Pancreas (tissue), 10 donors: ENCODE results near the gene BORCS8. TPM values are rescaled to one million over a fixed set of nuclear protein-coding genes. Genes with fewer than 3 reads are reported as not detected.

Experiments
- ATAC-seq, 4 donors: fragments of 200-7000 bp; cut with Tn5 transposase; one replicate each; pipeline versions ENCODE4 v1.8.0 to v1.9.1; 2020; ENCODE audit warnings: mild to moderate bottlenecking in 4 of 4, moderate library complexity in 4 of 4
- DNase-seq, 6 donors: peaks; one replicate each; pipeline ENCODE4 v3.0.0-alpha.2; 2020
- FAIRE-seq: peaks from 2 replicates; lab custom pipeline; 2012; peaks lifted over from hg19 to GRCh38; lab: Jason Lieb, UNC
- H3K27ac ChIP-seq, 4 donors: fragments of 200-600 bp; sonication (generic); 1 replicate in 3 of 4; 2 replicates in 1 of 4; pipeline versions ENCODE4 v1.5.0 to v1.8.0; 2020
- H3K27me3 ChIP-seq, 4 donors: fragments of 200-600 bp; one replicate each; pipeline ENCODE4 v1.8.0; 2021
- H3K36me3 ChIP-seq, 3 donors: fragments of 200-600 bp; sonication (generic) in 1 of 3; one replicate each; pipeline versions ENCODE4 v1.5.0 to v1.8.0; 2020 to 2021
- H3K4me1 ChIP-seq, 3 donors: fragments of 200-600 bp; one replicate each; pipeline ENCODE4 v1.8.0; 2021
- H3K4me3 ChIP-seq, 4 donors: fragments of 200-600 bp; sonication (generic) in 2 of 4; one replicate each; pipeline versions ENCODE4 v1.5.0 to v1.8.0; 2020 to 2021
- H3K9me3 ChIP-seq, 4 donors: fragments of 200-600 bp; one replicate each; pipeline ENCODE4 v1.8.0; 2021
- WGBS, 2 donors: extraction: QIAGEN DNeasy Blood & Tissue Kit; methylation state at CpG; one replicate each; pipeline ENCODE4 v1.1.7; 2013; 5-methylcytosine and 5-hydroxymethylcytosine counted together
- intact Hi-C, 3 donors: fragments of 100-400 bp; cut with DNase I; formaldehyde crosslinking; loops; one replicate each; pipeline versions ENCODE4 v1.11.1 to v1.14.2; 2022
- polyA plus RNA-seq, 2 donors: library from polyadenylated mRNA; stranded (reverse); fragments of 200-250 nt; gene quantifications; one replicate each; pipeline ENCODE4 v1.2.3, GENCODE V29; 2013
- total RNA-seq, 6 donors: library from RNA; stranded (reverse); fragmentation: NEBNext Ultra II Directional in 4 of 6; extraction: Animal tissue kit (Norgen Biotek cat#: 25700) in 4 of 6; gene quantifications; one replicate each; pipeline versions ENCODE4 v1.2.1 to v1.2.4, GENCODE V29; 2021 to 2023
- TF ChIP-seq, protein P1 (sequence below), 4 donors: fragments of 200-600 bp; sonication (generic) in 3 of 4; IDR thresholded peaks; one replicate each; pipeline versions ENCODE4 v1.5.0 to v1.8.0; 2021; ENCODE audit warnings: antibody characterized with exemption in 4 of 4
- donor health status: healthy with polysubstance abuse.
- donor health status: DM: no; HTN: no; CAD: no; lungs with moderate emphysema.
- donor health status: DM: no; HTN: no; CAD: no.
- donor health status: control.
- donor health status: control.
- donor health status: Bipolar disorder and iron deficiency.
- donor health status: DM: yes; HTN: yes; CAD: no.
- donor health status: DM: no; HTN: no; CAD: no.
- donor health status: DM: no; HTN: no; CAD: no.
- donor health status: DM: yes; HTN: yes; CAD: no.

Gene BORCS8
- total and polyA plus RNA-seq, 8 donors: 7.2 to 28.9 (median 10.9) TPM

DNA sequence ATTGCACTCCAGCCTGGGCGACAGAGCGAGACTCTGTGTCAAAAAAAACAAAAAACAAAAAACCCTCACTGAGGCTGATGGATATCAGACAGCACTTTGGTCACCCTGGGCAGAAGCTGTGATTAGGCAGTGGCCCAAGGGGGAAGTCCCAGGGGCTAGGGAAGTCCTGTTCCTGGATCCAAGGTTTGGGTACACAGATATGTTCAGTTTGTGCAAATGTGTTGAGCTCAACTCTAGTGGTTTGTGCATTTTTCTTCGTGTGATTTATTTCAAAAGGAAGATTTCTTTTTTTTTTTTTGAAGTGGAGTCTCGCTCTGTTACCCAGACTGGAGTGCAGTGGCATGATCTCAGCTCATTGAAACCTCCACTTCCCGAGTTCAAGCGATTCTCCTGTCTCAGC is 34.1 kb downstream of the BORCS8 start:
- 83 to 90% methylated on average over 6 of the region's 6 CpGs for WGBS, 2 donors
- TF ChIP-seq, protein P1, sequence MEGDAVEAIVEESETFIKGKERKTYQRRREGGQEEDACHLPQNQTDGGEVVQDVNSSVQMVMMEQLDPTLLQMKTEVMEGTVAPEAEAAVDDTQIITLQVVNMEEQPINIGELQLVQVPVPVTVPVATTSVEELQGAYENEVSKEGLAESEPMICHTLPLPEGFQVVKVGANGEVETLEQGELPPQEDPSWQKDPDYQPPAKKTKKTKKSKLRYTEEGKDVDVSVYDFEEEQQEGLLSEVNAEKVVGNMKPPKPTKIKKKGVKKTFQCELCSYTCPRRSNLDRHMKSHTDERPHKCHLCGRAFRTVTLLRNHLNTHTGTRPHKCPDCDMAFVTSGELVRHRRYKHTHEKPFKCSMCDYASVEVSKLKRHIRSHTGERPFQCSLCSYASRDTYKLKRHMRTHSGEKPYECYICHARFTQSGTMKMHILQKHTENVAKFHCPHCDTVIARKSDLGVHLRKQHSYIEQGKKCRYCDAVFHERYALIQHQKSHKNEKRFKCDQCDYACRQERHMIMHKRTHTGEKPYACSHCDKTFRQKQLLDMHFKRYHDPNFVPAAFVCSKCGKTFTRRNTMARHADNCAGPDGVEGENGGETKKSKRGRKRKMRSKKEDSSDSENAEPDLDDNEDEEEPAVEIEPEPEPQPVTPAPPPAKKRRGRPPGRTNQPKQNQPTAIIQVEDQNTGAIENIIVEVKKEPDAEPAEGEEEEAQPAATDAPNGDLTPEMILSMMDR (IDR thresholded peaks at IDR 0.05): no peak
- Histone ChIP-seq H3K36me3 (no peaks in the 10 kb centered on the region), H3K4me3 (no peak overlapping the region), H3K27ac (no peak overlapping the region), H3K9me3 (no peaks in the 10 kb centered on the region), H3K4me1 (no peaks in the 10 kb centered on the region), H3K27me3 (no peaks in the 10 kb centered on the region)
- intact Hi-C loops: no loop called here
- DNase-seq (no peak), FAIRE-seq (no peak), ATAC-seq (no peak)

DNA sequence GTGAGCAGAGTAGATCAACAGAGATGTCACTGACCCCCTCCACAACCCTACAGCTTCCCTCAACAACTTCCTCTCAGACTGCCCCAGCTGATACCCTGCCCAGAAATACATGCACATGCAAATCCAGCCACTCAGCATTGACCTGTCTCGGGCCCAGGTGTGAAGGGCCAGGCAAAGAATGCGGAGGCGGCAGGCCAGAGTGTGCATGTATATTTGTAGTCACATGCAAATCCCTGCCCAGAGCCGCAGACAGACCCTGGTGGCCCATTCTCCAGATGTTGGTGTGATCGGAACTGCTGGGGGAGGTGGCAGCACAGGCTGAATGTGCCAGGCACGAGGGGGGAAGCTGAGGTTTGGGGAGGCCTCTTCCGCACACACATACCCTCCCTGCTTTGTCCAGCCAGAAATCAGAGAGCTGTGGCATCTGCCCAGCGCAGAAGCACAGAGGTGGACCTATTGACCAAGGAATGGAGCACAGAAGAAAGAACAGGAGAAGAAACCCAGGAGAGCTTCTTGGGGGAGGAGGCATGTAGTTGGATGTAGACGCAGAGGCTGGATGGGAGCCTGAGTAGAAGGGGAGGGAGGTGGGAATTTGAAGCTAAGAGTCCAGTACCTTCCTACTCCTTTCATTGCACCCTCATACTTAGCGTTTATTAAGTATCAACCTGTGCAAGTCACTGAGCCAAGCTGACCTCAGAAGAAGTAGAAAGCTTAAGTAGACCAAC is 36.3 kb downstream of the BORCS8 start:
- ATAC-seq: no peak
- WGBS, 2 donors: 88 to 94% methylated on average over 10 of the region's 10 CpGs
- H3K4me1 ChIP-seq: no peaks in the 10 kb centered on the region
- TF ChIP-seq, protein P1 (IDR thresholded peaks at IDR 0.05): no peak
- no peaks in the 10 kb centered on the region for H3K36me3 ChIP-seq
- no peak overlapping the region for H3K27ac ChIP-seq
- H3K4me3 ChIP-seq: no peak overlapping the region
- no peaks in the 10 kb centered on the region for H3K27me3 ChIP-seq
- no peak for DNase-seq
- intact Hi-C loops: no loop called here
- no peak for FAIRE-seq
- H3K9me3 ChIP-seq: no peaks in the 10 kb centered on the region

DNA sequence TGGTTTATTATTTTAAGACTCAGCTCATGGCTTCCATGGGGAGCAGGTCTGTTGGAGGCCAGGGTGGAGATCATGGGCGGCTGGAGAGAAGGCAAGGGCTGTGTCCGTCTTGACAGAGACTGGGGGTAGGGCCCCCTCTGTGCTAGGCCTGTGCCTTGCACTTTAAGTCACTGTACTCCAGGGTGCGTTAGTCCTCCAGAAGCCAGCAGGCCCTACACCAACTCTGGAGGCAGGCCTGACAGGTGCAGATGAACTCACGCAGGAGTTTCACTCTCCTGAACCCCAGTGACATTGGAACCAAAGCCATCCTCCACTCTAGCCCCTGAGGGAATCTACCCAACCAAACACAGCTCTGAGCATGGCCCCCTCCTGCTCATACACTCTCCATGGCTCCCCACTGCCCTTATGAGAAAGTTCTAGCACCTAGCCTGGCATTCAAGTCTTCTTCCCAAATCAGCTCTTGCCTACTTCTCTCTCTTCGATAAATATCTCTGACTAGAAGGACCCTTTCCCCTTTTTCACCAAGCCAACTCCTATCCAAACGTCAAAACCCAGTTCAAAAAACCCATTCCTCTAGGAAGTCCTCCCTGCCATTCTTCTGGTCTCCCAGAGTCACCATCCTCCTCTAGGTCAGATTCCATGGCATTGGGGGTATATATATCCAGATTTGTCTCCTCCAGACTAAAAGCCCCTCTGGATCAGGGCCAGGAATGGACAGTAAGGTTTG is 37.0 kb downstream of the BORCS8 start:
- intact Hi-C loops: no loop called here
- FAIRE-seq (no peak), ATAC-seq (no peak), DNase-seq (no peak)
- Histone ChIP-seq H3K9me3 (no peaks in the 10 kb centered on the region), H3K27ac (no peak overlapping the region), H3K4me3 (no peak overlapping the region), H3K36me3 (no peaks in the 10 kb centered on the region), H3K4me1 (no peaks in the 10 kb centered on the region), H3K27me3 (no peaks in the 10 kb centered on the region)
- 90 to 93% methylated on average over 6 of the region's 6 CpGs for WGBS, 2 donors
- TF ChIP-seq, protein P1 (IDR thresholded peaks at IDR 0.05): no peak

DNA sequence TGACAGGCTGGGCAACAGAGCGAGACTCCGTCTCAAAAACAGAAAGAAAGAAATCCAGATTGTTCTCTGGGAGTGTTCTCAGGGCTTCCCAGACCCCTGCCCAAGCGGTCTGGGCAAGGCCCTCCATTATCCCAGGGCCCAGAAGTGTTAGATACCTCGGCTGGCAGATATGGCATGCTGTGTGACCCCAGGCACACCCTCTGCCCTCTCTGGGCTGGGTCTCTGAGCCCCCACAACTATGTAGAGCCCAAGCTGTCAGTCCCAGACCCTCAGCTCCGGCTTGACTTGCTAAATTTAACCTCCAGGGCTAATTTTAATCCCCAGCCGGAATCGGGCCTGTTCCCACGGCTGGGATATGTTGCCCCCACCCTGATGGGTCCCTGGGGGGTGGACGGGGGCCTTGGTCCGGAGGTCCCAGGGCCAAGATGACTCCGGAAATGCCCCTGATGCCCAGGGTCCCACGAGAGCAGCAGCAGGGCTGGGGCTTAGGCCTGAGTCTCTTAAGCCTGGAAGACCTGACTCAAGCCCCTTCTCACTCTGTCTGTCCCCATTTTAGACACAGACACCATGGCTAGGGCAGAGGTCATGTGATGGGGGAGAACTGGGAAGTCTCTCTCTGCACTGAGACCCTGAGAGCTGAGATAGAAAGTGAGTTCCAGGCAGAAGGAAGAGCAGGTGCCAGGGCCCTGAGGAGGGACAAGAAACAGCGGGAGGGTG is 39.1 kb downstream of the BORCS8 start:
- Histone ChIP-seq H3K4me3 (no peak overlapping the region), H3K4me1 (no peaks in the 10 kb centered on the region), H3K36me3 (no peaks in the 10 kb centered on the region), H3K9me3 (no peaks in the 10 kb centered on the region), H3K27me3 (no peaks in the 10 kb centered on the region), H3K27ac (no peak overlapping the region)
- TF ChIP-seq, protein P1 (IDR thresholded peaks at IDR 0.05): no peak
- DNase-seq: no peak
- 74 to 81% methylated on average over 13 of the region's 13 CpGs for WGBS, 2 donors
- ATAC-seq: no peak
- FAIRE-seq: no peak
- intact Hi-C loops: no loop called here
